HepG2 (cell line): Measurements from ENCODE around the gene CYTH2. TPM values are rescaled to one million over a fixed set of nuclear protein-coding genes. Genes with fewer than 3 reads are reported as not detected.

Experiments used
- BCL6 ChIP-seq: IDR thresholded peaks from 2 replicates; pipeline ENCODE4 v1.6.1; 2016; ENCODE audit warnings: missing genetic modification reagents, missing compliant biosample characterization
- HDAC1 ChIP-seq: sonication (generic); formaldehyde crosslinking; IDR thresholded peaks from 2 replicates; pipeline ENCODE4 v1.5.1; 2020; ENCODE audit warnings: mild to moderate bottlenecking, missing genetic modification reagents
- IRX3 ChIP-seq: sonication (generic); formaldehyde crosslinking; IDR thresholded peaks from 2 replicates; pipeline ENCODE4 v1.8.1; 2023; ENCODE audit warnings: mild to moderate bottlenecking, low read depth, missing genetic modification reagents, borderline replicate concordance
- ISX ChIP-seq: sonication (generic); formaldehyde crosslinking; conservative IDR thresholded peaks from 2 replicates; pipeline ENCODE4 v1.5.0; 2020; ENCODE audit warnings: missing genetic modification reagents
- KDM5B ChIP-seq: sonication (generic); formaldehyde crosslinking; IDR thresholded peaks from 2 replicates; pipeline ENCODE4 v1.4.0; 2020; ENCODE audit warnings: missing genetic modification reagents, mild to moderate bottlenecking, borderline replicate concordance
- MED8 ChIP-seq: sonication (generic); formaldehyde crosslinking; IDR thresholded peaks from 2 replicates; pipeline ENCODE4 v1.8.1; 2023; ENCODE audit warnings: mild to moderate bottlenecking, missing genetic modification reagents; ENCODE audit not compliant: insufficient replicate concordance
- NCOR1 ChIP-seq: fragments of 200-600 bp; sonication (generic); IDR thresholded peaks from 2 replicates; pipeline ENCODE4 v1.7.0; 2017; ENCODE audit warnings: antibody characterized with exemption, low read length, borderline replicate concordance
- RCOR2 ChIP-seq: IDR thresholded peaks from 2 replicates; pipeline ENCODE4 v1.6.1; 2016; ENCODE audit warnings: missing biosample characterization, missing genetic modification reagents
- RXRA ChIP-seq: sonication (generic); formaldehyde crosslinking; IDR thresholded peaks from 2 replicates; pipeline ENCODE4 v1.5.1; 2020; ENCODE audit warnings: missing genetic modification reagents
- ZBTB8A ChIP-seq: sonication (generic); formaldehyde crosslinking; IDR thresholded peaks from 2 replicates; pipeline ENCODE4 v1.4.0; 2020; ENCODE audit warnings: mild to moderate bottlenecking, low read depth, missing genetic modification reagents, borderline replicate concordance
- ZNF34 ChIP-seq: sonication (generic); formaldehyde crosslinking; IDR thresholded peaks from 2 replicates; pipeline ENCODE4 v1.4.0; 2020; ENCODE audit warnings: mild to moderate bottlenecking, missing genetic modification reagents, borderline replicate concordance
- ZNF552 ChIP-seq: sonication (generic); formaldehyde crosslinking; IDR thresholded peaks from 2 replicates; pipeline ENCODE4 v1.9.0; 2022; ENCODE audit warnings: missing genetic modification reagents, mild to moderate bottlenecking, borderline replicate concordance
- ZNF878 ChIP-seq: sonication (generic); formaldehyde crosslinking; IDR thresholded peaks from 2 replicates; pipeline ENCODE4 v1.8.1; 2023; ENCODE audit warnings: mild to moderate bottlenecking, missing genetic modification reagents, moderate library complexity
- polyA plus RNA-seq, 8 experiments: library from polyadenylated mRNA; depleted of rRNA in 3 of 8; stranded (reverse) in 7 of 8; unstranded in 1 of 8; fragments of >200 nt; fragmentation: Illumina TruSeq in 4 of 8; extraction: Trizol in 4 of 8; gene quantifications; 2 replicates each; pipeline versions ENCODE4 v1.2.1 to v1.2.3, GENCODE V29; 2011 to 2016; ENCODE audit warnings: low read depth in 4 of 8, missing spikeins in 1 of 8, mixed read lengths in 1 of 8; ENCODE audit not compliant: insufficient read depth in 1 of 8
- total RNA-seq, 5 experiments: library from RNA; depleted of rRNA; stranded (reverse); fragments of >200 nt; fragmentation: Illumina TruSeq; extraction: Trizol; gene quantifications; 2 replicates each; pipeline ENCODE4 v1.2.3, GENCODE V29; 2016; ENCODE audit warnings: low read depth in 1 of 5
- TF ChIP-seq, protein P1 (sequence below): sonication (generic); formaldehyde crosslinking; conservative IDR thresholded peaks from 2 replicates; pipeline ENCODE4 v1.5.0; 2020; ENCODE audit warnings: missing genetic modification reagents
- TF ChIP-seq, protein P2 (sequence below): sonication (generic); formaldehyde crosslinking; conservative IDR thresholded peaks from 2 replicates; pipeline ENCODE4 v1.4.0; 2020; ENCODE audit warnings: mild to moderate bottlenecking, missing genetic modification reagents, moderate library complexity
- TF ChIP-seq, protein P3 (sequence below), 2 experiments: sonication (generic) in 1 of 2; formaldehyde crosslinking in 1 of 2; IDR thresholded peaks; 2 replicates each; pipeline versions ENCODE4 v1.4.0 to v1.6.1; 2016 to 2020; ENCODE audit warnings: borderline replicate concordance in 1 of 2, low read depth in 1 of 2, mild to moderate bottlenecking in 1 of 2, missing genetic modification reagents in 1 of 2
- TF ChIP-seq, protein P4 (sequence below): sonication (generic); IDR thresholded peaks from 2 replicates; pipeline ENCODE4 v1.6.1; 2016; ENCODE audit warnings: low read depth, borderline replicate concordance

The CYTH2 gene
- total and polyA plus RNA-seq, 2 of the 13 experiments (the other 11 are each of a cell fraction or from before 2014, with no cell fraction given): 16.5 to 39.3 TPM

DNA sequence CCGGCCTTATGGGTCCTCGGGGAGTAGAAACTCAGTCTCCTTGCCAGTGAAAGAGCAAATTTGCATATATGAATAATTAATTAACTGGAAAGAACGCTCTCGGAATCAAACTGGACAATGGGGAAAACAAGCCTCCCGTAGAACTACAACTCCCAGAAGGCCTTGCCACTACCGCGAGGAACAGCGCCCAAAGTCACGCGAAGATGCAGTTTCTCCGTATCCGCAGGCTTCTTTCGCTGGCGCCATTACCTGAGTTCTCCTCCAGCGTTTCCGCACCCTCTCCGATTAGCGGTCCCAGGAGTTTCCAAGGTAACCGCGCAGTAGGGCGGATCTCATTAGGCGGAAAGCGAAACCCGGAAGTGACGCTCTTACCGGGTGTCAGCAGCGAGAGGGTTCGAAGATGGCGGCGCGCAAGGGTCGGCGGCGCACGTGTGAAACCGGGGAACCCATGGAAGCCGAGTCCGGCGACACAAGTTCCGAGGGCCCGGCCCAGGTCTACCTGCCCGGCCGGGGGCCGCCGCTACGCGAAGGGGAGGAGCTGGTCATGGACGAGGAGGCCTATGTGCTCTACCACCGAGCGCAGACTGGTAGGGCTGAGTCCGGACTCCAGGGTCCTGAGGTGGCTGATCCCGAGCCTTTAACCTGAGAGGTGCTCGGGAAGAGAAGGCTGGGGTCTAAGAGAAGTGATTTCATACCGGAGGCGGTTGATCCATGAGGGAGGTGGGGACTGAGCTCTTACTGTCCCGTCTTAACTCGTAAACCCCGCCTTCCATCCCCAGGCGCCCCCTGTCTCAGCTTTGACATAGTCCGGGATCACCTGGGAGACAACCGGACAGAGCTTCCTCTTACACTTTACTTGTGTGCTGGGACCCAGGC lies 23.3 kb upstream of the CYTH2 start, which contains the start of gene GRWD1 (continued):
- TF ChIP-seq, protein P1, sequence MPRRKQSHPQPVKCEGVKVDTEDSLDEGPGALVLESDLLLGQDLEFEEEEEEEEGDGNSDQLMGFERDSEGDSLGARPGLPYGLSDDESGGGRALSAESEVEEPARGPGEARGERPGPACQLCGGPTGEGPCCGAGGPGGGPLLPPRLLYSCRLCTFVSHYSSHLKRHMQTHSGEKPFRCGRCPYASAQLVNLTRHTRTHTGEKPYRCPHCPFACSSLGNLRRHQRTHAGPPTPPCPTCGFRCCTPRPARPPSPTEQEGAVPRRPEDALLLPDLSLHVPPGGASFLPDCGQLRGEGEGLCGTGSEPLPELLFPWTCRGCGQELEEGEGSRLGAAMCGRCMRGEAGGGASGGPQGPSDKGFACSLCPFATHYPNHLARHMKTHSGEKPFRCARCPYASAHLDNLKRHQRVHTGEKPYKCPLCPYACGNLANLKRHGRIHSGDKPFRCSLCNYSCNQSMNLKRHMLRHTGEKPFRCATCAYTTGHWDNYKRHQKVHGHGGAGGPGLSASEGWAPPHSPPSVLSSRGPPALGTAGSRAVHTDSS (CRISPR knock-in tag): no peak
- TF ChIP-seq MED8 (no peak), RXRA (CRISPR knock-in tag) (no peak; the same call in 1 of the 2 replicates), NCOR1 (no peak), ZNF878 (no peak), ZNF552 (no peak), RCOR2 (no peak), IRX3 (CRISPR knock-in tag) (no peak), ZBTB8A (CRISPR knock-in tag) (no peak), KDM5B (peak; percentile 35; the same call in 1 of the 2 replicates), BCL6 (CRISPR knock-in tag) (no peak; the same call in 1 of the 2 replicates), ZNF34 (CRISPR knock-in tag) (no peak), HDAC1 (CRISPR knock-in tag) (peak; percentile 93), ISX (0 out of 2 replicates have a peak, but pooled peaks have one; percentile 31)
- TF ChIP-seq, protein P2, sequence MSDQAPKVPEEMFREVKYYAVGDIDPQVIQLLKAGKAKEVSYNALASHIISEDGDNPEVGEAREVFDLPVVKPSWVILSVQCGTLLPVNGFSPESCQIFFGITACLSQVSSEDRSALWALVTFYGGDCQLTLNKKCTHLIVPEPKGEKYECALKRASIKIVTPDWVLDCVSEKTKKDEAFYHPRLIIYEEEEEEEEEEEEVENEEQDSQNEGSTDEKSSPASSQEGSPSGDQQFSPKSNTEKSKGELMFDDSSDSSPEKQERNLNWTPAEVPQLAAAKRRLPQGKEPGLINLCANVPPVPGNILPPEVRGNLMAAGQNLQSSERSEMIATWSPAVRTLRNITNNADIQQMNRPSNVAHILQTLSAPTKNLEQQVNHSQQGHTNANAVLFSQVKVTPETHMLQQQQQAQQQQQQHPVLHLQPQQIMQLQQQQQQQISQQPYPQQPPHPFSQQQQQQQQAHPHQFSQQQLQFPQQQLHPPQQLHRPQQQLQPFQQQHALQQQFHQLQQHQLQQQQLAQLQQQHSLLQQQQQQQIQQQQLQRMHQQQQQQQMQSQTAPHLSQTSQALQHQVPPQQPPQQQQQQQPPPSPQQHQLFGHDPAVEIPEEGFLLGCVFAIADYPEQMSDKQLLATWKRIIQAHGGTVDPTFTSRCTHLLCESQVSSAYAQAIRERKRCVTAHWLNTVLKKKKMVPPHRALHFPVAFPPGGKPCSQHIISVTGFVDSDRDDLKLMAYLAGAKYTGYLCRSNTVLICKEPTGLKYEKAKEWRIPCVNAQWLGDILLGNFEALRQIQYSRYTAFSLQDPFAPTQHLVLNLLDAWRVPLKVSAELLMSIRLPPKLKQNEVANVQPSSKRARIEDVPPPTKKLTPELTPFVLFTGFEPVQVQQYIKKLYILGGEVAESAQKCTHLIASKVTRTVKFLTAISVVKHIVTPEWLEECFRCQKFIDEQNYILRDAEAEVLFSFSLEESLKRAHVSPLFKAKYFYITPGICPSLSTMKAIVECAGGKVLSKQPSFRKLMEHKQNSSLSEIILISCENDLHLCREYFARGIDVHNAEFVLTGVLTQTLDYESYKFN (CRISPR knock-in tag): 0 out of 2 replicates have a peak, but pooled peaks have one; percentile 10
- TF ChIP-seq, protein P3, sequence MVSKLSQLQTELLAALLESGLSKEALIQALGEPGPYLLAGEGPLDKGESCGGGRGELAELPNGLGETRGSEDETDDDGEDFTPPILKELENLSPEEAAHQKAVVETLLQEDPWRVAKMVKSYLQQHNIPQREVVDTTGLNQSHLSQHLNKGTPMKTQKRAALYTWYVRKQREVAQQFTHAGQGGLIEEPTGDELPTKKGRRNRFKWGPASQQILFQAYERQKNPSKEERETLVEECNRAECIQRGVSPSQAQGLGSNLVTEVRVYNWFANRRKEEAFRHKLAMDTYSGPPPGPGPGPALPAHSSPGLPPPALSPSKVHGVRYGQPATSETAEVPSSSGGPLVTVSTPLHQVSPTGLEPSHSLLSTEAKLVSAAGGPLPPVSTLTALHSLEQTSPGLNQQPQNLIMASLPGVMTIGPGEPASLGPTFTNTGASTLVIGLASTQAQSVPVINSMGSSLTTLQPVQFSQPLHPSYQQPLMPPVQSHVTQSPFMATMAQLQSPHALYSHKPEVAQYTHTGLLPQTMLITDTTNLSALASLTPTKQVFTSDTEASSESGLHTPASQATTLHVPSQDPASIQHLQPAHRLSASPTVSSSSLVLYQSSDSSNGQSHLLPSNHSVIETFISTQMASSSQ (IDR thresholded peaks at IDR 0.05; ENCODE audit: low read depth): no peak
- TF ChIP-seq, protein P3 (CRISPR knock-in tag; IDR thresholded peaks at IDR 0.05; ENCODE audit: borderline replicate concordance): 0 out of 2 replicates have a peak, but pooled peaks have one; percentile 30
- TF ChIP-seq, protein P4, sequence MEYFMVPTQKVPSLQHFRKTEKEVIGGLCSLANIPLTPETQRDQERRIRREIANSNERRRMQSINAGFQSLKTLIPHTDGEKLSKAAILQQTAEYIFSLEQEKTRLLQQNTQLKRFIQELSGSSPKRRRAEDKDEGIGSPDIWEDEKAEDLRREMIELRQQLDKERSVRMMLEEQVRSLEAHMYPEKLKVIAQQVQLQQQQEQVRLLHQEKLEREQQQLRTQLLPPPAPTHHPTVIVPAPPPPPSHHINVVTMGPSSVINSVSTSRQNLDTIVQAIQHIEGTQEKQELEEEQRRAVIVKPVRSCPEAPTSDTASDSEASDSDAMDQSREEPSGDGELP: no peak; the same call in 1 of the 2 replicates
